Body of pancreas (tissue), 4 donors: ENCODE results near the gene NCLN. TPM values are rescaled to one million over a fixed set of nuclear protein-coding genes. Genes with fewer than 3 reads are reported as not detected.
"Not testable (repeated sequence)": the region's sequence is repeated elsewhere in the genome, so short reads cannot be mapped to it uniquely, and the experiment has no call there.

Source experiments
- ATAC-seq: fragments of 150-250 bp; one replicate; pipeline ENCODE4 v1.9.1; 2016
- DNase-seq, 4 donors: peaks; one replicate each; pipeline ENCODE4 v3.0.0-alpha.2; 2019
- H3K27ac ChIP-seq, 4 donors: fragments of 200-600 bp; sonication (generic); 1 replicate in 3 of 4; 2 replicates in 1 of 4; pipeline versions ENCODE4 v1.5.1 to v1.6.1; 2016 to 2019; ENCODE audit warnings: mild to moderate bottlenecking in 1 of 4, mixed read lengths in 1 of 4, moderate library complexity in 1 of 4
- H3K27me3 ChIP-seq, 2 donors: fragments of 200-600 bp; sonication (generic); one replicate each; pipeline ENCODE4 v1.6.0; 2016; ENCODE audit warnings: mild to moderate bottlenecking in 1 of 2
- H3K36me3 ChIP-seq, 2 donors: fragments of 200-600 bp; sonication (generic); replicated peaks in 1 of 2; 2 replicates each; pipeline ENCODE4 v1.5.1; 2016; ENCODE audit warnings: low read depth in 2 of 2; ENCODE audit not compliant: insufficient read depth in 1 of 2
- H3K4me1 ChIP-seq: fragments of 200-600 bp; sonication (generic); one replicate; pipeline ENCODE4 v1.6.0; 2016
- H3K4me3 ChIP-seq, 2 donors: fragments of 200-600 bp; sonication (generic); 1 replicate in 1 of 2; 2 replicates in 1 of 2; pipeline ENCODE4 v1.5.1; 2016 to 2019
- H3K9me3 ChIP-seq, 3 donors: fragments of 200-600 bp; sonication (generic); 1 replicate in 2 of 3; 2 replicates in 1 of 3; pipeline ENCODE4 v1.5.1; 2016
- CTCF ChIP-seq, 7 experiments: fragments of 450-650 bp in 4 of 7; fragments of 200-600 bp in 3 of 7; sonication (generic) in 3 of 7; IDR thresholded peaks; one replicate each; pipeline ENCODE4 v1.5.1; 2016 to 2019; ENCODE audit warnings: antibody characterized with exemption in 7 of 7
- POLR2A ChIP-seq, 3 donors: fragments of 450-650 bp; IDR thresholded peaks; one replicate each; pipeline ENCODE4 v1.6.1; 2016; ENCODE audit warnings: antibody characterized with exemption in 3 of 3, mild to moderate bottlenecking in 2 of 3
- WGBS, 2 donors: methylation state at CpG; one replicate each; pipeline ENCODE4 v1.1.5; 2017; 5-methylcytosine and 5-hydroxymethylcytosine counted together
- intact Hi-C: fragments of 100-400 bp; cut with DNase I; formaldehyde crosslinking; loops from one replicate; pipeline ENCODE4 v1.15.1; 2023
- total RNA-seq, 2 donors: library from RNA; depleted of rRNA; stranded (reverse); fragments of >200 nt; gene quantifications; one replicate each; pipeline ENCODE4 v1.1.0, GENCODE V29; 2016

Gene NCLN
- total RNA-seq, 2 donors from 2014 or later: 30.6 to 56.0 TPM

DNA sequence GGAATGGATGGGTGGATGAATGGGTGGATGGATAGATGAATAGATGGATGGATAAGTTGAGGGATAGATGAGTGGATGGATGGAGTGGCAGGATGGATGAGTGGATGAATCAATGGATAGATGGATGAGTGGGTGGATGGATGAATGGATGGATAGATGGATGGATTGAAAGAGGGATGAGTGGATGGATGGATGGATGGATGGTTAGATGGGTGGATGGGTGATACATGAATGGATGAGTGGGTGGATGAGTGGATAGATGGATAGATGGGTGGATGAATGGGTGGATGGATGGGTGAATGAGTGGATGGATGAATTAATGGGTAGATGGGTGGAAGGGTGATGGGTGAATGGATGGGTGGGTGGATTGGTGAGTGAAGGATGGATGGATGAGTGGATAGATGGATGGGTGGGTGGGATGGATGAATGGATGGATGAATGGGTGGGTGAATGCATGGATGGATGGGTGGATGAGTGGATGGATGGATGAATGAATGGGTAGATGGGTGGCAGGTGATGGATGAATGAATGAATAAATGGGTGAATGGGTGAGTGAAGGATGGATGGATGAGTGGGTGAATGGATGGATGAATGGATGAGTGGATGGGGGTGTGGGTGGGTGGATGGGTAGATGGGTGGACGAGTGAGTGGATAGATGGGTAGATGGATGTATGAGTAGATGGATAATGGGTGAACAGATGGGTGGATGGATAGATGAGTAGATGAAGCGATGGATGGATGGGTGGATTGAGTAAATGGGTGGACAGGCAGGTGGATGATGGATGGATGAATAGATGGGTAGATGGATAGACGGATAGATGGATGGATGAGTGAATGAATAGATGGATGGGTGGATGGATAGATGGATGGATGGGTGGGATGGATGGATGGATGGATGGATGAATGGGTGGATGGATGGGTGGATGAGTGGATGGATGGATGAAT lies 32.2 kb upstream of the NCLN start:
- no peak overlapping the region for H3K27ac ChIP-seq
- intact Hi-C loops: no loop called here

GRCh38 chr19:3154447-3154846 lies 31.3 kb upstream of the NCLN start:
- H3K27me3 ChIP-seq, H3K36me3 ChIP-seq, ATAC-seq, H3K4me3 ChIP-seq, H3K4me1 ChIP-seq, intact Hi-C loops, H3K9me3 ChIP-seq, DNase-seq: not testable (repeated sequence)
- WGBS, 2 donors: 75 to 77% methylated on average over 3 of the region's 3 CpGs
- peak overlapping the region in 2 of 4 donors; percentile 26 to 50 for H3K27ac ChIP-seq

More for the DNA sequence above, 32.2 kb upstream of the NCLN start:
- Histone ChIP-seq H3K4me3 (no peak overlapping the region), H3K9me3 (no peaks in the 10 kb centered on the region), H3K4me1 (no peaks in the 10 kb centered on the region), H3K36me3 (no peaks in the 10 kb centered on the region), H3K27me3 (peaks cover 0 to 4% of the 10 kb centered on the region in 2 donors)
- ATAC-seq: no peak
- DNase-seq: no peak
- 62 to 63% methylated on average over 3 of the region's 3 CpGs for WGBS, 2 donors
- no peak for TF ChIP-seq CTCF (IDR thresholded peaks at IDR 0.05)
- TF ChIP-seq POLR2A (IDR thresholded peaks at IDR 0.05): no peak

DNA sequence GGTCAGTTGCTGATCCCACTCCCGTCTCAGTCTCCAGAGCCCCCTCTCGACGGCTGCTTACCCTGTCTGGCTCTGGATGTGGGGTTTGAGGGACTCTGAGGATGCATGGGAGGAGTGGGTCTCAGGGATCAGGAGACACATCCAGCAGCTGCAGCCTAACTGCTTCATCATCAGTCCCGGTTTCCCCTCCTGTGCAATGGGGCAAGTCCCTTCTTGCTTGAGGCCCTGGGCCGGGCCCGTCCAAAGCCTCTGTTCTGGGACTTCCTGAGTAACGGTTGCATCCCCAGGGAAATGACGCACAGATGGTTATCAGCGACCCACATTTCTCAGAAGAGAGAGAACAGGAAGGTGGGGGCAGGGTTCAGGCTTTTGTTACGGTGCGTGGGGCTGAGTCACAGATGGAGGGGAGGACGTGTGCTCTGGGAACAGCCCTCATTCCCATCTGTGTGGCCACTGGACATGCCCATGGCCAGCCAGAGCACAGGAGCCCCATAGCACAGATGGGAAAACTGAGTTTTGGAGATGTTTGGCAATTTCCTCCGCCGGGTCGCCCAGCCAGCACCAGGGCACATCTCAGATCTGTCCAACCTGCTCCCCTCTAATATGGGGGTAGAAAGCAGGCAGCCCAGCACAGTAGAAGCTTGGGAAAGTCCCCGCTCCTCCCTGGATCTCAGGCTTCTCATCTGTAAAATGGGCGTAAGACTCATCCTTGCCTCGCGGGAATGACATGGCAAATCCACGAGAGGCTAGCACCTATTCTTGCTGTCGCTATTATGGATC lies 30.6 kb upstream of the NCLN start:
- H3K27me3 ChIP-seq: peaks cover 0 to 4% of the 10 kb centered on the region in 2 donors
- no peaks in the 10 kb centered on the region for H3K36me3 ChIP-seq
- WGBS, 2 donors: 58 to 65% methylated on average over 20 to 21 of the region's 21 CpGs
- H3K4me1 ChIP-seq: no peaks in the 10 kb centered on the region
- H3K4me3 ChIP-seq: no peak overlapping the region
- DNase-seq: peak; percentile 41 to 83 (median 55)
- peak overlapping the region in 2 of 4 donors; percentile 26 to 50 for H3K27ac ChIP-seq
- no peaks in the 10 kb centered on the region for H3K9me3 ChIP-seq
- TF ChIP-seq POLR2A (IDR thresholded peaks at IDR 0.05): no peak
- no peak for TF ChIP-seq CTCF (IDR thresholded peaks at IDR 0.05)
- intact Hi-C loops: no loop called here
- ATAC-seq: peak; percentile 74

DNA sequence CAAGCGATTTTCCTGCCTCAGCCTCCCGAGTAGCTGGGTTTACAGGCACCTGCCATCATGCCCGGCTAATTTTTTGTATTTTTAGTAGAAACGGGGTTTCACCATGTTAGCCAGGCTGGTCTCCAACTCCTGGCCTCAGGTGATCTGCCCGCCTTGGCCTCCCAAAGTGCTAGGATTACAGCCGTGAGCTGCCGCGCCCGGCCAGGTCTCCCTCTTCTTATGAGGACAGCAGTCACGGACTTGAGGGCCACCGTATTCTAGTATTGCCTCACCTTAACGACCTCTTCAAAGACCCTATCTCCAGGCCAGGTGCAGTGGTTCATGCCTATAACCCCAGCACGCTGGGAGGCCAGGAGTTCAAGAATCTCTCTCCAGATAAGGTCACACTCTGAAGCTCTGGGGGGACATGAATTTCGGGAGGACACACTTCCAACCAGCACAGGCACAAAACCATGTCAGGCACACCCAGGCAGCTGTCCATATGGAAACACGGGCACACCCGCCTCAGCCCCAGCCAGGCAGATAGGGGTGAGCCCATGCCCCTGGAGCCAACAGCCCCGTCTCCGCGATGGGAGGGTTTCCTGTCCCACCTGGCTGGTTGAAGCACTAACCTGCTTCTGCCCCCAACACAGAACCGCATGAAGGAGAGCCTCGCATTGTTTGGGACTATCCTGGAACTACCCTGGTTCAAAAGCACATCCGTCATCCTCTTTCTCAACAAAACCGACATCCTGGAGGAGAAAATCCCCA lies 28.5 kb upstream of the NCLN start:
- Histone ChIP-seq H3K27ac (no peak overlapping the region), H3K36me3 (no peaks in the 10 kb centered on the region), H3K4me1 (no peaks in the 10 kb centered on the region), H3K9me3 (no peaks in the 10 kb centered on the region), H3K27me3 (no peaks in the 10 kb centered on the region), H3K4me3 (no peak overlapping the region)
- WGBS, 2 donors: 59 to 65% methylated on average over 23 of the region's 23 CpGs
- intact Hi-C loops: no loop called here
- DNase-seq (no peak), ATAC-seq (no peak)
- TF ChIP-seq CTCF (IDR thresholded peaks at IDR 0.05): no peak

DNA sequence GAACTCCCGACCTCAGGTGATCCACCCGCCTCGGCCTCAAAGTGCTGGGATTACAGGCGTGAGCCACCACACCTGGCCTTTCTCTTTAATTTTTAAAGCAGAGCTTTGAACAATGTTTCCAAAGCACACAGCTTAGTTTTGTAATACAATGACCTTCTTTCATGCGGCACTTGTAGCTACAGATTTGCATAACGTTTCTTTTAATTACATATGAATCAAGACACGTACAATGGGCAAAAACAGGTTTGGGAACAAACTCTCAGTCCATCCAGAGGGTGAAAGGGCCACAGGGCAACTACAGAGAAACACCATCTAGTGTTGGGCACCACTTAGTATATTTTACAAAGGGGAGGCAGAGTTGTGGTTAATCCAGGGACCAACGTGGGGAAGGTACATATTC lies 26.2 kb upstream of the NCLN start:
- H3K9me3 ChIP-seq: no peaks in the 10 kb centered on the region
- H3K27ac ChIP-seq: no peak overlapping the region
- no peak for DNase-seq
- no peaks in the 10 kb centered on the region for H3K4me1 ChIP-seq
- TF ChIP-seq POLR2A (IDR thresholded peaks at IDR 0.05) (no peak), CTCF (IDR thresholded peaks at IDR 0.05) (no peak)
- intact Hi-C loops: no loop called here
- ATAC-seq: no peak
- H3K27me3 ChIP-seq: no peaks in the 10 kb centered on the region
- WGBS, 2 donors: 49 to 53% methylated on average over 8 of the region's 8 CpGs
- H3K36me3 ChIP-seq: no peaks in the 10 kb centered on the region
- no peak overlapping the region for H3K4me3 ChIP-seq
